H1 (cell line): ENCODE measurements around the gene MBTPS2. TPM values are rescaled to one million over a fixed set of nuclear protein-coding genes. Genes with fewer than 3 reads are reported as not detected.

Source experiments
- CTCF ChIA-PET: fragments of 300-600 bp; sonication (Branson Sonifier 250); formaldehyde crosslinking; loops from one replicate; lab custom pipeline; 2021; ENCODE audit not compliant: partially characterized antibody; lab: Charles Lee
- POLR2A ChIA-PET: fragments of 300-600 bp; sonication (Branson Sonifier 250); formaldehyde crosslinking; loops from one replicate; lab custom pipeline; 2021; ENCODE audit warnings: inconsistent platforms; ENCODE audit not compliant: partially characterized antibody; lab: Charles Lee
- DNase-seq, 2 experiments: peaks; one replicate each; pipeline versions ENCODE4 v3.0.0 to v3.0.0-alpha.2; 2010 to 2022; ENCODE audit warnings: low spot score in 2 of 2, low read depth in 1 of 2, mixed read lengths in 1 of 2
- FAIRE-seq: peaks from 2 replicates; lab custom pipeline; 2011; peaks lifted over from hg19 to GRCh38; lab: Jason Lieb, UNC
- H2AFZ ChIP-seq: 2 replicates; pipeline ENCODE4 v1.8.1; 2012; ENCODE audit warnings: low read length, inconsistent platforms
- H2AK5ac ChIP-seq: 2 replicates; pipeline ENCODE4 v1.6.1; 2013; ENCODE audit warnings: low read depth, low read length
- H2BK120ac ChIP-seq: replicated peaks from 2 replicates; pipeline ENCODE3; 2013; ENCODE audit warnings: low read depth, low read length, inconsistent platforms
- H2BK12ac ChIP-seq: 2 replicates; pipeline ENCODE4 v1.6.1; 2013; ENCODE audit warnings: low read depth, low read length
- H2BK15ac ChIP-seq: 2 replicates; pipeline ENCODE4 v1.6.1; 2013; ENCODE audit warnings: low read length
- H2BK20ac ChIP-seq: 2 replicates; pipeline ENCODE4 v1.6.1; 2013; ENCODE audit warnings: low read length
- H2BK5ac ChIP-seq: 2 replicates; pipeline ENCODE4 v1.6.1; 2013; ENCODE audit warnings: low read depth, low read length
- H3K14ac ChIP-seq: 2 replicates; pipeline ENCODE4 v1.6.1; 2013; ENCODE audit warnings: inconsistent platforms; ENCODE audit not compliant: insufficient read length
- H3K18ac ChIP-seq: 2 replicates; pipeline ENCODE4 v1.6.1; 2013; ENCODE audit warnings: low read length; ENCODE audit errors: extremely low read depth
- H3K23ac ChIP-seq: 2 replicates; pipeline ENCODE4 v1.6.1; 2013; ENCODE audit warnings: inconsistent platforms; ENCODE audit not compliant: insufficient read length
- H3K23me2 ChIP-seq: 2 replicates; pipeline ENCODE4 v1.6.1; 2013; ENCODE audit warnings: low read depth, low read length
- H3K27ac ChIP-seq: 2 replicates; pipeline ENCODE4 v1.6.1; 2011; ENCODE audit warnings: low read depth, low read length, inconsistent platforms
- H3K27me3 ChIP-seq, 4 experiments: replicated peaks in 1 of 4; 1 replicate in 1 of 4; 2 replicates in 3 of 4; pipeline versions ENCODE4 v1.6.1 to v1.8.1; 2011 to 2013; ENCODE audit warnings: low read length in 3 of 4, mild to moderate bottlenecking in 3 of 4, inconsistent platforms in 2 of 4, mixed read lengths in 2 of 4, moderate library complexity in 1 of 4; ENCODE audit not compliant: control insufficient read depth in 3 of 4, insufficient read depth in 3 of 4; ENCODE audit errors: extremely low read depth in 1 of 4
- H3K36me3 ChIP-seq, 4 experiments: 2 replicates each; pipeline versions ENCODE4 v1.6.1 to v1.8.1; 2011 to 2013; ENCODE audit warnings: mild to moderate bottlenecking in 4 of 4, low read length in 3 of 4, moderate library complexity in 2 of 4, control low read depth in 1 of 4, inconsistent platforms in 1 of 4; ENCODE audit not compliant: insufficient read depth in 4 of 4, control insufficient read depth in 2 of 4
- H3K4ac ChIP-seq: replicated peaks from 2 replicates; pipeline ENCODE3; 2013; ENCODE audit warnings: low read length, low read depth, mixed read lengths, inconsistent platforms; ENCODE audit not compliant: insufficient read length
- H3K4me1 ChIP-seq, 4 experiments: replicated peaks in 1 of 4; 1 replicate in 1 of 4; 2 replicates in 3 of 4; pipeline versions ENCODE4 v1.6.1 to v1.8.1; 2011 to 2013; ENCODE audit warnings: low read length in 3 of 4, inconsistent platforms in 2 of 4, mixed read lengths in 1 of 4; ENCODE audit not compliant: insufficient read depth in 4 of 4, control insufficient read depth in 3 of 4
- H3K4me2 ChIP-seq, 2 experiments: 2 replicates each; pipeline versions ENCODE4 v1.6.1 to v1.8.1; 2011 to 2013; ENCODE audit warnings: low read depth in 2 of 2, low read length in 2 of 2, control low read depth in 1 of 2, inconsistent platforms in 1 of 2, mild to moderate bottlenecking in 1 of 2; ENCODE audit not compliant: insufficient read depth in 1 of 2
- H3K4me3 ChIP-seq, 4 experiments: fragments of 200-600, 300-600 bp in 1 of 4; sonication (generic), shearing (Covaris generic), sonication (Bioruptor Twin) in 1 of 4; 2 replicates each; pipeline versions ENCODE4 v1.5.1 to v1.8.1; 2011 to 2016; ENCODE audit warnings: low read length in 4 of 4, low read depth in 3 of 4, control low read depth in 2 of 4, inconsistent platforms in 2 of 4, mild to moderate bottlenecking in 2 of 4, mixed read lengths in 1 of 4, moderate library complexity in 1 of 4; ENCODE audit not compliant: insufficient read depth in 2 of 4; ENCODE audit errors: extremely low read depth in 1 of 4
- H3K56ac ChIP-seq: replicated peaks from 2 replicates; pipeline ENCODE3; 2013; ENCODE audit warnings: low read depth, mild to moderate bottlenecking, mixed read lengths, low read length, inconsistent platforms; ENCODE audit not compliant: insufficient read length
- H3K79me1 ChIP-seq: 2 replicates; pipeline ENCODE4 v1.6.1; 2013; ENCODE audit warnings: low read depth, low read length, control low read depth
- H3K79me2 ChIP-seq, 2 experiments: 2 replicates each; pipeline versions ENCODE4 v1.6.1 to v1.8.1; 2012 to 2013; ENCODE audit warnings: low read length in 2 of 2, mild to moderate bottlenecking in 2 of 2, inconsistent platforms in 1 of 2; ENCODE audit not compliant: insufficient read depth in 2 of 2, control insufficient read depth in 1 of 2
- H3K9ac ChIP-seq, 4 experiments: replicated peaks in 1 of 4; 1 replicate in 1 of 4; 2 replicates in 3 of 4; pipeline versions ENCODE4 v1.6.1 to v1.8.1; 2011 to 2013; ENCODE audit warnings: low read depth in 3 of 4, low read length in 3 of 4, control low read depth in 2 of 4, mild to moderate bottlenecking in 2 of 4, moderate library complexity in 2 of 4, inconsistent platforms in 1 of 4; ENCODE audit errors: extremely low read depth in 1 of 4
- H3K9me3 ChIP-seq, 2 experiments: 2 replicates each; pipeline versions ENCODE4 v1.6.1 to v1.8.1; 2012 to 2013; ENCODE audit warnings: mild to moderate bottlenecking in 2 of 2, moderate library complexity in 2 of 2, control low read depth in 1 of 2, inconsistent platforms in 1 of 2, low read depth in 1 of 2, low read length in 1 of 2, mixed read lengths in 1 of 2; ENCODE audit not compliant: insufficient read depth in 2 of 2
- H4K20me1 ChIP-seq, 2 experiments: replicated peaks in 1 of 2; 2 replicates each; pipeline versions ENCODE3 to v1.8.1; 2011 to 2013; ENCODE audit warnings: inconsistent platforms in 2 of 2, low read length in 2 of 2, mild to moderate bottlenecking in 1 of 2; ENCODE audit not compliant: insufficient read depth in 2 of 2, control insufficient read depth in 1 of 2
- H4K5ac ChIP-seq: 2 replicates; pipeline ENCODE4 v1.6.1; 2013; ENCODE audit warnings: low read length, low read depth, mixed read lengths, inconsistent platforms; ENCODE audit not compliant: insufficient read length
- H4K8ac ChIP-seq: 2 replicates; pipeline ENCODE4 v1.8.0; 2013; ENCODE audit warnings: mild to moderate bottlenecking, moderate library complexity, low read length, inconsistent platforms; ENCODE audit not compliant: insufficient read depth; ENCODE audit errors: extremely low read depth
- H4K91ac ChIP-seq: replicated peaks from 2 replicates; pipeline ENCODE3; 2013; ENCODE audit warnings: low read length, mixed read lengths, inconsistent platforms; ENCODE audit not compliant: insufficient read length
- CHD1 ChIP-seq: IDR thresholded peaks from 2 replicates; pipeline ENCODE4 v1.6.1; 2012; ENCODE audit warnings: low read depth, low read length, improper control_type of control experiment
- CHD2 ChIP-seq: IDR thresholded peaks from 2 replicates; pipeline ENCODE4 v1.6.1; 2012; ENCODE audit warnings: low read length, improper control_type of control experiment
- CTBP2 ChIP-seq: IDR thresholded peaks from 2 replicates; pipeline ENCODE4 v1.7.0; 2011; ENCODE audit warnings: borderline replicate concordance, mild to moderate bottlenecking, moderate library complexity, mixed read lengths, low read length; ENCODE audit not compliant: insufficient read depth, insufficient read length
- PHF8 ChIP-seq: fragments of 200-600 bp; sonication (generic); conservative IDR thresholded peaks from 2 replicates; pipeline ENCODE4 v1.7.1; 2012; ENCODE audit warnings: low read depth, mild to moderate bottlenecking, inconsistent platforms, low read length, moderate library complexity
- POLR2A ChIP-seq, 2 experiments: IDR thresholded peaks; 1 replicate in 1 of 2; 2 replicates in 1 of 2; pipeline ENCODE4 v1.6.1; 2011; ENCODE audit warnings: low read depth in 2 of 2, low read length in 2 of 2, mild to moderate bottlenecking in 2 of 2; ENCODE audit errors: control extremely low read depth in 1 of 2
- RXRA ChIP-seq: IDR thresholded peaks from 2 replicates; pipeline ENCODE4 v1.6.1; 2011; ENCODE audit warnings: low read depth, mild to moderate bottlenecking, low read length, moderate library complexity; ENCODE audit not compliant: insufficient read depth
- SRF ChIP-seq: IDR thresholded peaks from 2 replicates; pipeline ENCODE4 v1.6.1; 2011; ENCODE audit warnings: mild to moderate bottlenecking, low read depth, low read length, moderate library complexity
- TAF7 ChIP-seq: optimal IDR thresholded peaks from 2 replicates; pipeline ENCODE3; 2011; ENCODE audit warnings: low read depth, mild to moderate bottlenecking, inconsistent platforms, low read length, moderate library complexity, borderline replicate concordance
- YY1 ChIP-seq: IDR thresholded peaks from 2 replicates; pipeline ENCODE4 v1.6.1; 2011; ENCODE audit warnings: low read depth, mild to moderate bottlenecking, low read length
- ZNF274 ChIP-seq: IDR thresholded peaks from 2 replicates; pipeline ENCODE4 v1.7.0; 2012; ENCODE audit warnings: low read length, borderline replicate concordance; ENCODE audit errors: extremely low read depth
- WGBS, 2 experiments: shearing (Covaris generic) in 1 of 2; methylation state at CpG; one replicate each; pipeline versions ENCODE4 v1.1.6 to v1.1.7; 2013 to 2015; ENCODE audit warnings: low lambda C conversion rate in 2 of 2, mixed read lengths in 2 of 2, inconsistent platforms in 1 of 2, low coverage in 1 of 2, missing lambda C conversion rate in 1 of 2; ENCODE audit not compliant: insufficient replicate concordance in 2 of 2, insufficient coverage in 1 of 2, insufficient read length in 1 of 2; ENCODE audit errors: extremely low coverage in 1 of 2, missing lambda C conversion rate in 1 of 2; 5-methylcytosine and 5-hydroxymethylcytosine counted together
- polyA plus RNA-seq, 7 experiments: library from polyadenylated mRNA; depleted of rRNA in 3 of 7; stranded (reverse) in 5 of 7; unstranded in 2 of 7; fragments of >200 nt in 5 of 7; fragments of 200-250 nt in 2 of 7; gene quantifications; 1 replicate in 5 of 7; 2 replicates in 1 of 7; 4 replicates in 1 of 7; pipeline versions ENCODE4 v1.2.1 to v1.2.3, GENCODE V29; 2011 to 2013; ENCODE audit warnings: missing spikeins in 2 of 7, mixed read lengths in 2 of 7
- total RNA-seq: library from RNA; stranded (reverse); fragmentation: NEBNext Ultra II Directional; extraction: Animal tissue kit (Norgen Biotek cat#: 25700); gene quantifications from 2 replicates; pipeline ENCODE4 v1.2.1, GENCODE V29; 2021
- TF ChIP-seq, protein P1 (sequence below): IDR thresholded peaks from 2 replicates; pipeline ENCODE4 v1.6.1; 2012; ENCODE audit warnings: low read length, inconsistent platforms

MBTPS2 gene
- total and polyA plus RNA-seq, 2 of the 8 experiments (the other 6 are each of a cell fraction or from before 2014, with no cell fraction given), result 4.3 to 7.4 TPM

- Histone ChIP-seq H2BK15ac (no peak overlapping the region), H2BK12ac (no peak overlapping the region), H3K56ac (no peak overlapping the region), H2AK5ac (no peak overlapping the region), H2AFZ (no peak overlapping the region), H4K5ac (no peak overlapping the region), H3K4me3 (peak overlapping the region; percentile 64 to 88 (median 74); a peak in 6 of 8 replicates), H3K4me2 (peak overlapping the region in 1 of 2 experiments; percentile 72; a peak in 2 of 4 replicates), H2BK120ac (no peak overlapping the region), H3K36me3 (no peaks in the 10 kb centered on the region; a peak in 1 of 8 replicates), H3K4ac (no peak overlapping the region), H3K79me1 (no peaks in the 10 kb centered on the region), H4K91ac (no peak overlapping the region), H3K27me3 (no peaks in the 10 kb centered on the region), H4K20me1 (no peaks in the 10 kb centered on the region), H3K27ac (no peak overlapping the region), H2BK5ac (no peak overlapping the region), H3K14ac (no peak overlapping the region), H3K79me2 (peaks cover 0 to 7% of the 10 kb centered on the region in 2 experiments; a peak in 2 of 4 replicates), H3K23me2 (no peaks in the 10 kb centered on the region), H2BK20ac (no peak overlapping the region), H3K18ac (no peak overlapping the region), H3K9ac (0 out of 7 replicates have a peak overlapping the region, but pooled peaks of 1 of the 4 experiments have one; percentile 22), H4K8ac (no peak overlapping the region), H3K23ac (no peak overlapping the region), H3K9me3 (no peaks in the 10 kb centered on the region), H3K4me1 (no peaks in the 10 kb centered on the region; a peak in 1 of 7 replicates)
- no peak for FAIRE-seq
- DNase-seq, result no peak
- WGBS, 2 experiments, result 51% methylated on average over 4 of the region's 4 CpGs; no CpG with 5 or more reads in 1 of the 2 experiments
- CTCF ChIA-PET, result interaction anchor here (0.5 to 2.4 kb wide), 5 partner anchors 92 to 399 kb away, joined by 3 to 5 read pairs (median 3); no protein-coding TSS in a partner anchor
- POLR2A ChIA-PET, result interaction anchor here (1.3 to 1.4 kb wide), 2 partner anchors 28 to 88 kb away, joined by 3 read pairs; no protein-coding TSS in a partner anchor
- TF ChIP-seq CTBP2 (no peak), ZNF274 (no peak), YY1 (no peak), CHD1 (no peak), PHF8 (no peak), CHD2 (no peak), POLR2A (IDR thresholded peaks at IDR 0.05; ENCODE audit: control extremely low read depth in 1 of 2, low read depth in 2 of 2, low read length in 2 of 2) (no peak), TAF7 (no peak), SRF (no peak), RXRA (no peak)
- TF ChIP-seq, protein P1, sequence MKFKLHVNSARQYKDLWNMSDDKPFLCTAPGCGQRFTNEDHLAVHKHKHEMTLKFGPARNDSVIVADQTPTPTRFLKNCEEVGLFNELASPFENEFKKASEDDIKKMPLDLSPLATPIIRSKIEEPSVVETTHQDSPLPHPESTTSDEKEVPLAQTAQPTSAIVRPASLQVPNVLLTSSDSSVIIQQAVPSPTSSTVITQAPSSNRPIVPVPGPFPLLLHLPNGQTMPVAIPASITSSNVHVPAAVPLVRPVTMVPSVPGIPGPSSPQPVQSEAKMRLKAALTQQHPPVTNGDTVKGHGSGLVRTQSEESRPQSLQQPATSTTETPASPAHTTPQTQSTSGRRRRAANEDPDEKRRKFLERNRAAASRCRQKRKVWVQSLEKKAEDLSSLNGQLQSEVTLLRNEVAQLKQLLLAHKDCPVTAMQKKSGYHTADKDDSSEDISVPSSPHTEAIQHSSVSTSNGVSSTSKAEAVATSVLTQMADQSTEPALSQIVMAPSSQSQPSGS, result no peak
These were observed 482 bp upstream of the MBTPS2 start for GRCh38 chrX:21838937-21839333.
